GM18873 (cell line): ENCODE results near the gene LTV1.
"Not testable (repeated sequence)": the region's sequence is repeated elsewhere in the genome, so short reads cannot be mapped to it uniquely, and the experiment has no call there.

Source experiments
- ATAC-seq: cut with Tn5 transposase; IDR thresholded peaks from one replicate; pipeline ENCODE4 v1.9.1; 2021; ENCODE audit warnings: mild to moderate bottlenecking, moderate library complexity, moderate number of reproducible peaks; ENCODE audit not compliant: unreplicated experiment, low FRiP score

LTV1 gene

GRCh38 chr6:143842902-143843676 lies at the start of gene LTV1:
TSS of gene LTV1 (plus strand) at chr6:143843338. CDS start at chr6:143843478, 140 bp downstream.
- peak; percentile 98 for ATAC-seq

DNA sequence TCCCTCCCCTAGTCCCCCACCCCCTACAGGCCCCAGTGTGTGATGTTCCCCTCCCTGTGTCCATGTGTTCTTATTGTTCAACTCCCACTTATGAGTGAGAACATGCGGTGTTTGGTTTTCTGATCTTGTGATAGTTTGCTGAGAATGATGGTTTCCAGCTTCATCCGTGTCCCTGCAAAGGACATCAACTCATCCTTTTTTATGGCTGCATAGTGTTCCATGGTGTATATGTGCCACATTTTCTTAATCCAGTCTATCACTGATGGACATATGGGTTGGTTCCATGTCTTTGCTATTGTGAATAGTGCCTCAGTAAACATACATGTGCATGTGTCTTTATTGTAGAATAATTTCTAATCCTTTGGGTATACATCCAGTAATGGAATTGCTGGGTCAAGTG lies 46.6 kb upstream of the LTV1 start:
- ATAC-seq: not testable (repeated sequence)

- not testable (repeated sequence) for ATAC-seq
Measured at GRCh38 chr6:143798487-143798886, 44.7 kb upstream of the LTV1 start.

DNA sequence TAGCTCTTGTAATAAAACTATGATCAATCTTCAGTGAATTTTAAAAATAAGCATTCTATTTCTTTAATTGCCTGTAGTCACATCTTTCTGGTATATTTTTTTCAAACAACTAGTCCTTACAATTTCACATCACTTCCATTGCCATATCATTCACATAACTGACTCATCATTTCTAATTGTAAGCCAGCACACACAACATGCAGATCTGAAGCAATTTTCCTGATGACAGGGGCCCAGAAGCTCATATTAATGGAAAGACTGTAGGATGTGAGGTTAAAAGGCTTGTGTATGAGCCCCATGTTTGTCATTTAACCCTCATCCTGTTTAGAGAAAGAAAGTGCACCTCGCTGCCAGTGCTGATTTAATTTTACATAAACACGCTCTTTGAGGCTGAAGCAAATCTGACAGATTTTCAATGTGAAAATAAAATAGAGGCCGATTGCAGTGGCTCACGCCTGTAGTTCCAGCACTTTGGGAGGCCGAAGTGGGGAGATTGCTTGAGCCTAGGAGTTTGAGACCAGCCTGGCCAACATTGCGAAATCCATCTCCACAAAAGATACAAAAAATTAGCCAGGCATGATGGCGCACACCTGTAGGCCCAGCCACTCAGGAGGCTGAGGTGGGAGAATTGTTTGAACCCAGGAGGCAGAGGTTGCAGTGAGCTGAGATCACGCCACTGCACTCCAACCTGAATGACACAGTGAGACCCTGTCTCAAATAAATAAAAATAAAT lies 40.1 kb upstream of the LTV1 start:
- no peak for ATAC-seq

- no peak for ATAC-seq
Measured at GRCh38 chr6:143803769-143804568, 39.2 kb upstream of the LTV1 start.

DNA sequence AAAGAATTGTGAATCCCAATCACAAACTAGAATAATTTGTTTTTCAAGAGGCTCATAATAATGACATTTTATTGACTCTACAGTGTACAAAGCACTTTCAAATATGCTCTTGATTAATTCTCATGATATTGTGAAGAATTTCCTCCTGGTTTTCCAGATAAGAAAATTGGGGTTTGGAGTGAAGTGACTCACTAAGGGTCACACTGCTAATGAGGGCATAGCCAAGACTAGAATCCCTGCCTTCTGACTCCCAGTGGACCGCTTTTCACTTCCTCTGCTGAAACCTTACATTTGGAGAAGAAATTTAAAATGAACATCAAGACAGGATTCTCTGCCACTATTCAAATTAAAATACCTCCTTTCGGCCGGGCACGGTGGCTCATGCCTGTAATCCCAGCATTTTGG lies 38.3 kb upstream of the LTV1 start:
- ATAC-seq: no peak

GRCh38 chr6:143806282-143807102 lies 36.6 kb upstream of the LTV1 start:
- no peak for ATAC-seq

GRCh38 chr6:143807103-143807772 lies 35.9 kb upstream of the LTV1 start:
- ATAC-seq: no peak

GRCh38 chr6:143810745-143811144 lies 32.4 kb upstream of the LTV1 start:
- ATAC-seq: no peak

DNA sequence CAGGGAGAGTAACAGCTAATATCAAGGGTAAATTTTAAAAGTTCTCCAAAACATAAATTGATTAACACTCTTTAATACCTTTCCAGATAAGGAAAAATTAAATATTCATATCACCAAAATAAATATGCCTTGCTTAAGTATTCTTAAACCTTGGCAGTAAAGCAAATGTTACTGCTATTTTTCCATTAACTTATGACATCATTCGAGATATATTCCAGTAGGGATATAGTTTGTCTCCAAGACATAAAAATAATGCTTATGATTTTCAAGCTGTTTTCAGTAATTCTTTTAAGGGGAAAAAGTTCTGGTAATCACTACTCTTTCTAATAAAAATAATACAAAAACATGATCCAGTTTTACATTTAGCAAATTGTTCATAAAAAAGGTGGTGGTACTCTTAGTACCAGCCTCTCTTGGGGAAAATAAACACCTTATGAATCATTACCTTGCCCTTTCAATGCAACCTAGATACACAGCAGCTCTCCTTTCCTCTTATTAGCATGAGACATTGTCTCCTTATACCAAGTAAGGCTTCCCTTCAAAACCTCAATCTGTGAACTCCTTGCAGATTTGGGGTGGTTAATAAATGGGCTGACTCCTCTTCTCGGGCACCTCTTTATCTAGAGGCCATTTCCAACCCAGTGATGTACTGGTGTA lies 31.5 kb upstream of the LTV1 start:
- ATAC-seq: no peak

DNA sequence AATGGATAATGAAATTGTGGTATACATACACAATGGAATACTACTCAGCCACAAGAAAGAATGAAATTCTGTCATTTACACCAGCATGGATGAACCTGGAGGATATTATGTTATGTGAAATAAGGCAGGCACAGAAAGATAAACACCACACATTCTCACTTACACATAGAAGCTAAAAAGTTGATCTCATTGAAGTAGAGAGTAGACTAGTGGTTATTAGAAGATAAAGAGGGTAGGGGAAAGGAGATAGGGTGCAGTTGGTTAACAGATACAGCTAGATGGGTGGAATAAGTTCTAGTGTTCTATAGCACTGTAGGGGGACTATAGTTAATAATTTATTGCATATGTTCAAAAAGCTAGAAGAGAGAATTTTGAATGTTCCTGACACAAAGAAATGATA lies 25.5 kb upstream of the LTV1 start:
- no peak for ATAC-seq

DNA sequence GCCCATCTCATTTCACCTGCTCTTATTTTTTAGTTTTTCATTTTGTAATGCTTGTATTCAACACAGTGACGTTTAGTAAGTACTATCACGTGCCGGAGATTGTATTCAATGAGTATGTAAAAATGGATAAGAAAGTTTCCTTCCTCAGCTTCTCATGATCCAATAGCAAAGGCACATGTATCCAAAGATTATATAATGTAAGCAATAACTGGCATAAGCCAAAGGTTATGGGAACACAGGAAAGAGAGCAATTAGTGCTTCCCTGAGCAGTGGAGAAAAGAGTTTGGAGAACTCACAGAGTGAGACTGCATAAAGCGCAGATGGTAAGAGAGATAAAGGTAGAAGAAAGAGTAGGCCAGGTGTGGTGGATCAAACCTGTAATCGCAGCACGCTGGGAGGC lies 21.8 kb upstream of the LTV1 start:
- no peak for ATAC-seq

DNA sequence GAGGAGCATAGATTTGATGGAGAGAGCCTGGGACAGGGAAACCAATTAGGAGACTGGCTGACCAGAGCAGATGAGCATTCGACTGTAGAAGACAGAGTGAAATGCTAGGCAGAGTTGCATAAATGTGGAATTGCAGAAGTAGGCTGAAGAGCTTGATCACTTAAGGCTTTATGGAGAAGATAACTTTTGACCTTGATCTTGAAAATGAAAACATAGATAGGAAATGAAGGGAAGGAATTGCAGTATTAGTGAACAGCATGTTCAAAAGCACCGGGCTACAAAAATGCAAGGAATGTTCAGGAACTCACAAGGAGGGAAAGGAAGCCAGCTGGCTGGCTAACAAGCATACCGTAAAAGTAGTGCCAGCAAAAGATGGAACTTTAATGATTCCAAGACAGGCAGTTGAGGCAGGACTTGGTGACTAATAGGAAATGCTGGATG lies 20.5 kb upstream of the LTV1 start:
- ATAC-seq: no peak

GRCh38 chr6:143823548-143823947 lies 19.6 kb upstream of the LTV1 start:
- no peak for ATAC-seq

DNA sequence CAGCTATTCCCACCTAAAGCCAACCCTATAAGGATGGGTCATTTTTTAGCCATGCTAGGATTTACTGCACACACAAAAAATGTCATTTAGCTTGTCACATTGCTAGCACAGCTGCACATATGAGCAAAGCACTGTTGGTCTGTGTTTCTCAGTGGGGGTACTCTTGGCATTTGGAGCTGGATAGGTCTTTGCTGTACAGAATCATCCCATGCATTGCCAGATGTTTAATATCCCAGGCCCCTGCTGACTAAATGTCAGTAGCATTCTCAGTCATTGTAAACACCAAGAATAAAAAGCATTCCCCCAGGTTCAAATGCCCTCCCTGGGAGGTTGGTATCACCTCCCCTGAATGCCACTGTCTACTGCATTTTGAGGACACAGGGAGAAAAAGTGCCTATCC lies 14.6 kb upstream of the LTV1 start:
- no peak for ATAC-seq

GRCh38 chr6:143836150-143836549 lies 7.0 kb upstream of the LTV1 start:
- ATAC-seq: no peak

DNA sequence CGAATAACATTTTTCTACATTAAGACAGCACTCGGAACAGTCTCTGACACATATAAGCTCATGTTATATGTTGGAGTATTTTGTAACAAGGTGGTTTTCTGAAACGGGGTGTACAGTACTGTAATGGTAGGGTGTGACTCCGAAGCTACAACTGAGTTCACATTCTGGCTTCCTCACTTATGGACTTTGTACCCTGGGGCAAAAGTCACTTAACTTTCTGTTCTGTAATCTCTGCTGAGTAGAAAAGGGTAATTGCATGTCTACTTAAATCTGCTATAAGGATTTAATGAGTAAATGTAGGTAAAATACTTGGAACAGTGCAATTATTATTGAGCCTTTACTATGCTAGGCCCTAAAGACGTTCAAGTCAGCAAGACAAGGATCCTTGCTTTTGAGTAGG lies 4.7 kb upstream of the LTV1 start:
- ATAC-seq: no peak

DNA sequence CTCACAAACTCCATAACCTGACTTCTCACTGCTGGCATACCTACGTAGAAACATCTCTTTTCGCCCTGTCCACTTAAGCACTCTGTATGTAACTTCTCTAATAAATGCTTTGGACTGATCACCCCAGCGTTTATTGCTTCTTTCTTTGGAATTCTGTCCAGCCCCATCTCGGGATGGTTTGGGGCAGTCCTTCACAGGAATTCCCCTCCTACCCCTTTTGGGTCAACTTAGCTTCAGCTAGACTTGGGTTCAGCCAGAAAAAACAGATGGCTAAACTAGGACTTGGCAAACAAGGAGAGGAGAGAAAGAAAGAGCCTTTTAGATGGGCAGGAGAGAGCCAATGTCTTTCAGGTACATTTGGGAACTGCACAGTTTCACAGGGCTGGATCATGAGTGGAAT lies 3.9 kb upstream of the LTV1 start:
- ATAC-seq: no peak

GRCh38 chr6:143840595-143841265 lies 2.4 kb upstream of the LTV1 start:
- ATAC-seq: no peak
